ENCODE data around the gene MUC3A.
"Not testable (repeated sequence)": the region's sequence is repeated elsewhere in the genome, so short reads cannot be mapped to it uniquely, and the experiment has no call there.

DNA sequence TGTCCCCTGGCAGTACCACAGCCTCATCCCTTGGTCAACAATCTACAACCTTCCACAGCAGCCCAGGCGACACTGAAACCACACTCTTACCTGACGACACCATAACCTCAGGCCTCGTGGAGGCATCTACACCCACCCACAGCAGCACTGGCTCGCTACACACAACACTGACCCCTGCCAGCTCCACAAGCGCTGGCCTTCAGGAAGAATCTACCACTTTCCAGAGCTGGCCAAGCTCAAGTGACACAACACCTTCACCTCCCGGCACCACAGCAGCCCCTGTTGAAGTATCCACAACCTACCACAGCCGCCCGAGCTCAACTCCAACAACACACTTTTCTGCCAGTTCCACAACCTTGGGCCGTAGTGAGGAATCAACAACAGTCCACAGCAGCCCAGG, 50.0 kb downstream of the MUC3A start:
- TF ChIP-seq, protein P1, sequence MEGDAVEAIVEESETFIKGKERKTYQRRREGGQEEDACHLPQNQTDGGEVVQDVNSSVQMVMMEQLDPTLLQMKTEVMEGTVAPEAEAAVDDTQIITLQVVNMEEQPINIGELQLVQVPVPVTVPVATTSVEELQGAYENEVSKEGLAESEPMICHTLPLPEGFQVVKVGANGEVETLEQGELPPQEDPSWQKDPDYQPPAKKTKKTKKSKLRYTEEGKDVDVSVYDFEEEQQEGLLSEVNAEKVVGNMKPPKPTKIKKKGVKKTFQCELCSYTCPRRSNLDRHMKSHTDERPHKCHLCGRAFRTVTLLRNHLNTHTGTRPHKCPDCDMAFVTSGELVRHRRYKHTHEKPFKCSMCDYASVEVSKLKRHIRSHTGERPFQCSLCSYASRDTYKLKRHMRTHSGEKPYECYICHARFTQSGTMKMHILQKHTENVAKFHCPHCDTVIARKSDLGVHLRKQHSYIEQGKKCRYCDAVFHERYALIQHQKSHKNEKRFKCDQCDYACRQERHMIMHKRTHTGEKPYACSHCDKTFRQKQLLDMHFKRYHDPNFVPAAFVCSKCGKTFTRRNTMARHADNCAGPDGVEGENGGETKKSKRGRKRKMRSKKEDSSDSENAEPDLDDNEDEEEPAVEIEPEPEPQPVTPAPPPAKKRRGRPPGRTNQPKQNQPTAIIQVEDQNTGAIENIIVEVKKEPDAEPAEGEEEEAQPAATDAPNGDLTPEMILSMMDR (IDR thresholded peaks at IDR 0.05), result not testable (repeated sequence)
- not testable (repeated sequence) for TF ChIP-seq POLR2AphosphoS5, POLR2A (IDR thresholded peaks at IDR 0.05)

Data from prostate gland (tissue), 2 donors.